Activated CD8-positive, alpha-beta memory T cell treated with anti-CD3 and anti-CD28 coated beads for 36 hours (primary cell): ENCODE results near the gene ADAM22. TPM values are rescaled to one million over a fixed set of nuclear protein-coding genes. Genes with fewer than 3 reads are reported as not detected.
"Not testable (repeated sequence)": the region's sequence is repeated elsewhere in the genome, so short reads cannot be mapped to it uniquely, and the experiment has no call there.

Source experiments
- CTCF ChIA-PET: fragments of 350-600 bp; sonication (Branson Sonifier 250); formaldehyde crosslinking; loops from one replicate; lab custom pipeline; 2021; ENCODE audit warnings: antibody characterized with exemption; lab: Charles Lee
- POLR2A ChIA-PET: fragments of 350-600 bp; sonication (Branson Sonifier 250); formaldehyde crosslinking; loops from one replicate; lab custom pipeline; 2021; ENCODE audit warnings: antibody characterized with exemption; lab: Charles Lee
- total RNA-seq, 2 experiments: library from RNA; stranded (reverse); gene quantifications; one replicate each; pipeline ENCODE4 v1.2.3, GENCODE V29; 2021

ADAM22 gene, protein sequence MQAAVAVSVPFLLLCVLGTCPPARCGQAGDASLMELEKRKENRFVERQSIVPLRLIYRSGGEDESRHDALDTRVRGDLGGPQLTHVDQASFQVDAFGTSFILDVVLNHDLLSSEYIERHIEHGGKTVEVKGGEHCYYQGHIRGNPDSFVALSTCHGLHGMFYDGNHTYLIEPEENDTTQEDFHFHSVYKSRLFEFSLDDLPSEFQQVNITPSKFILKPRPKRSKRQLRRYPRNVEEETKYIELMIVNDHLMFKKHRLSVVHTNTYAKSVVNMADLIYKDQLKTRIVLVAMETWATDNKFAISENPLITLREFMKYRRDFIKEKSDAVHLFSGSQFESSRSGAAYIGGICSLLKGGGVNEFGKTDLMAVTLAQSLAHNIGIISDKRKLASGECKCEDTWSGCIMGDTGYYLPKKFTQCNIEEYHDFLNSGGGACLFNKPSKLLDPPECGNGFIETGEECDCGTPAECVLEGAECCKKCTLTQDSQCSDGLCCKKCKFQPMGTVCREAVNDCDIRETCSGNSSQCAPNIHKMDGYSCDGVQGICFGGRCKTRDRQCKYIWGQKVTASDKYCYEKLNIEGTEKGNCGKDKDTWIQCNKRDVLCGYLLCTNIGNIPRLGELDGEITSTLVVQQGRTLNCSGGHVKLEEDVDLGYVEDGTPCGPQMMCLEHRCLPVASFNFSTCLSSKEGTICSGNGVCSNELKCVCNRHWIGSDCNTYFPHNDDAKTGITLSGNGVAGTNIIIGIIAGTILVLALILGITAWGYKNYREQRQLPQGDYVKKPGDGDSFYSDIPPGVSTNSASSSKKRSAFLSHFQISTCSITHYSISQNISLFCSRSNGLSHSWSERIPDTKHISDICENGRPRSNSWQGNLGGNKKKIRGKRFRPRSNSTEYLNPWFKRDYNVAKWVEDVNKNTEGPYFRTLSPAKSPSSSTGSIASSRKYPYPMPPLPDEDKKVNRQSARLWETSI
- 1 to 10 TPM; 4.8 to 6.0 TPM for total RNA-seq

DNA sequence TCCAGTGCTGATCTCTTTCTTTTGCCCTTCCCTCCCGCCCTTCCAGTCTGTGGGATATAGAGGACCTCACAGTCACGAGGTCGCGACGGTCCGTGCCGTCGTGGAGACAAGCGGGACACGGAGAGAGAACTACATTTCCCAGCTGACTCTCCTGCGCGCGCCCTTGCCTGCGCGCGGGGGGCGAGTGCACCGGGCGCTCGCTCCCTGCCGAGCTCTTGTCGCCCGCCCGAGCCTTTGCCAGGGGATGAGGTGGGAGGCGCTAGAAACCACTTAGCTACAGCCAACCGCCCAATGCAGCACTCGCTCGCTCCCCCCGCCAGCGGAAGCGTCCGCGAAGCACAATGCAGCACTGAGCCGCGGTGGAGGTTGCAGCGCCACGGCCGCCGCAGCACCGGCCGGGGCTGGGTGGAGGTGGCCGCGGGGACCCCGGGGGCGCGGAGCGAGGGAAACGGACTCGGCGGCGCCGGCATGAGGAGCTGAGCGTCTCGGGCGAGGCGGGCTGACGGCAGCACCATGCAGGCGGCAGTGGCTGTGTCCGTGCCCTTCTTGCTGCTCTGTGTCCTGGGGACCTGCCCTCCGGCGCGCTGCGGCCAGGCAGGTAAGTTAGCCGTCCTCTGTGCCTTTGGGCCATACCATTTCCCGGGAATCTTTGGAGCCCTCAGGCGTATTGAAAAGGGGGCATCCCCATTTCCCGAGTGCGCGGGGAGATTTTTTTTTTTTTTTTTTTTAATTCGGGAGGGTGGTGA lies at the start of gene ADAM22:
TSS of gene ADAM22 (plus strand) at position 299 of the 746 bp plus-strand sequence. CDS start at position 514, 215 bp downstream.
- ChIA-PET POLR2A (interaction anchor here (0.7 to 1.3 kb wide), 4 partner anchors 22 to 167 kb away, joined by 3 to 6 read pairs (median 4); partner anchors contain the start of genes DBF4 and SLC25A40), CTCF (interaction anchor here (0.9 to 1.4 kb wide), 5 partner anchors 9 to 283 kb away, joined by 3 to 5 read pairs (median 3); partner anchors contain the start of genes DBF4 and SLC25A40)

DNA sequence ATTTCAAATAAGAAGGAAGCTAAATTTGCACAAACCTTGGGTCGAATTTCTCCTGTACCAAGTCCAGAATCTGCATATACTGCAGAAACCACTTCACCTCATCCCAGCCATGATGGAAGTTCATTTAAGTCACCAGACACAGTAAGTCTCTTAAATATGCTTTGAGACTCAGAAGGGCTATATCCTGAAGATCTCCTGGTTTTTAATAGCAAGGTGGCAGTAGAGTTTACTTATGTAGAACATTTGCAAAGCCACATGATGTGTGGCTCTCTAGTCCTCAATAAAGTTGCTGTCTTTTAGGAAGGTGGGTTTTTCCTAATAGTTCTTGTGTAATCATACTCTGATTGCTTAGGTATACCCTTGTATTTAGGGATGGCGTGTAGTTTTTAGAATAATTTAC lies 49.0 kb upstream of the ADAM22 start:
- POLR2A ChIA-PET = no interaction called here
- CTCF ChIA-PET = no interaction called here

DNA sequence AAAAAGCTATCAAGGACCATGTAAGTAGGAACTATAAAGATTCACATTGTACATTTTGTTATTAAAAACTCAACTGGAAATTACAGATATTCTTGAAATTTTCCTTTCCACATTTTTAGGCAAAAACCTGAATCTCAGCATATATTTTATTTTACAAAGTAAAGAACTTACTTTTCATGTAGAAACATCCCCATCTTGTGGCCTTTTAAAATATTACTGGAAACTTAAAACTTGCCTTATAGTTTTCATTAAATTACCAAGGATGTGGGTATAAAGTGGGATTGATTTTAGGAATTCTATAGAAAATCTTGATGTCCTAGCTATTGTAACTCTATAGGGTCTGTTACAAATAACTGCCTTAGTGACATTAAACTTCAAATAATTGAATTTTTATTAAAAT lies 47.2 kb upstream of the ADAM22 start:
- ChIA-PET CTCF (interaction anchor here (0.8 to 1.2 kb wide), 3 partner anchors 89 to 326 kb away, joined by 4 to 6 read pairs (median 5); no protein-coding TSS in a partner anchor), POLR2A (no interaction called here)

DNA sequence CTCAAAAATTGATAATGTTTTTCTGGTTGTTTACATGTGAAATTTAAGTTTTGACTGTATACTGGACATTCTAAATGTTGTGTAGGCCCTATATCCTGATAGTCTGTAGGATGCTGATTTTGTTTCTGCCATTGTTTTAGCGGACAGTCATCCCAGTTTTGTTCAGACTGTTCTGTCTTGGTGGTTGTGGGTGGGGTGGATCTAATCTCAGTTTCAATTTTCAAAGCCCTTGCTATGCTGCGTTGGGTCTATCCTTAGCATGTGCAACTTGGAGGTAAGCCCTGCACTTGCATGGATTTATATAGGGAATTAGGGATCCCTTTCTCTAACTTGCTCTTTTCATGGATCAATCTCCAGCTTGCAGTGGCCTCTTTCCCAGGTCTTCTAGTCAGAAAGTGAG lies 38.7 kb upstream of the ADAM22 start:
- ChIA-PET POLR2A (no interaction called here), CTCF (no interaction called here)

DNA sequence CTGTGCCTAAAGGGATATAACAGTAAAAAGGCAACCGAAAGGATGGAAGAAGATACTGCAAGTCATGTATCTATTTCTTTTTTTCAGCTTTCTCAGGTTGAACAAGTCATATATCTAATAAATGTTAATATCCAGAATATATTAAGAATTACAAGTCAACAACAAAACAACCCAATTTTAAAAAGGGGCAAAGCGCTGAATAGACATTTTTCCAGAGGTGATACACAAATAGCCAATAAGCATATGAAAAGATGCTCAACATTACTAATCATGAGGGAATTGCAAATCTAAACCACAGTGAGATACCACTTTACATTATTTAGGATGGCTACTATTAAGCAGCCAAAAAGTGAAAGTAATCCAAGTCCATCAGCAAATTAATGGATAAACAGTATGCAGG lies 34.8 kb upstream of the ADAM22 start:
- ChIA-PET POLR2A (no interaction called here), CTCF (no interaction called here)

DNA sequence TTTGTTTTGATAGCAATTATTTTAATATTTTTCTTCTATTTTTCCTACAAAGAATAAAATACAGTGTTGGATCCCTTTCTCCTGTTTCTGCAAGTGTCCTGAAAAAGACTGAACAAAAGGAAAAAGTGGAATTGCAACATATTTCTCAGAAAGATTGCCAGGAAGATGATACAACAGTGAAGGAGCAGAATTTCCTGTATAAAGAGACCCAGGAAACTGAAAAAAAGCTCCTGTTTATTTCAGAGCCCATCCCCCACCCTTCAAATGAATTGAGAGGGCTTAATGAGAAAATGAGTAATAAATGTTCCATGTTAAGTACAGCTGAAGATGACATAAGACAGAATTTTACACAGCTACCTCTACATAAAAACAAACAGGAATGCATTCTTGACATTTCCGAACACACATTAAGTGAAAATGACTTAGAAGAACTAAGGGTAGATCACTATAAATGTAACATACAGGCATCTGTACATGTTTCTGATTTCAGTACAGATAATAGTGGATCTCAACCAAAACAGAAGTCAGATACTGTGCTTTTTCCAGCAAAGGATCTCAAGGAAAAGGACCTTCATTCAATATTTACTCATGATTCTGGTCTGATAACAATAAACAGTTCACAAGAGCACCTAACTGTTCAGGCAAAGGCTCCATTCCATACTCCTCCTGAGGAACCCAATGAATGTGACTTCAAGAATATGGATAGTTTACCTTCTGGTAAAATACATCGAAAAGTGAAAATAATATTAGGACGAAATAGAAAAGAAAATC lies 26.7 kb upstream of the ADAM22 start:
- CTCF ChIA-PET = not testable (repeated sequence)

DNA sequence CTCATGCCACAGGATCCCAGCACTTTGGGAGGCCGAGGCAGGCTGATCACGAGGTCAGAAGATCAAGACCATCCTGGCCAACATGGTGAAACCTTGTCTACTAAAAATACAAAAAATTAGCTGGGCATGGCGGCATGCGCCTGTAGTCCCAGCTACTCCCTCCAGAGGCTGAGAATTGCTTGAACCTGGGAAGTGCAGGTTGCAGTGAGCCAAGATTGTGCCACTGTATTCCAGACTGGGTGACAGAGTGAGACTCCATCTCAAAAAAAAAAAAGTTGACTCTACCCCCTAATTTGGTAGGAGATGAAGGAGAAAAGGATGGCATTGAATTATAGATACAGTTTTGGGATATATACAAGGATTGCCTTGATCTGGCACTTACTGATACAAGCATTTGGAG lies 25.2 kb upstream of the ADAM22 start:
- POLR2A ChIA-PET, CTCF ChIA-PET: not testable (repeated sequence)

More for the DNA sequence above, 26.7 kb upstream of the ADAM22 start:
- POLR2A ChIA-PET = not testable (repeated sequence)

DNA sequence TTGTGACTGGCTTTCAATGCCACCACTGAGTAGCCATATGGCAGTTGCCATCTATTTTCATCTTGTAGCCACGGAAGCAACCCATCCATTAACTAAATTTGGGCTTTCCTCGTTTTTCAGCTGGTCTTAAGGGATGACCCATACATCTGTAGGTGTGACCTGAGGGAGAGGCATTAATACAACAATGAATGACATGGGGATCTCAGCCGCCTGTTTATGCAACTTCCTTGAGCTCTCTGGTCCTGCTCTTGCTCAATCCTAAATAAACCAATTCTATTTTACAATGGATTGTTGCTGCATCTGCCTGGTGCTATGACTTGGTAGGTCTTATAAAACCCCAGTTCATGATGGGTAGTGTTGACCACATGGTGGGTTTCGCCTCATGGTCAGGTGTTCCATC lies 21.9 kb upstream of the ADAM22 start:
- ChIA-PET POLR2A (no interaction called here), CTCF (interaction anchor here (1.0 kb wide), 1 partner anchor 56 kb away, joined by 3 read pairs; no protein-coding TSS in a partner anchor)

DNA sequence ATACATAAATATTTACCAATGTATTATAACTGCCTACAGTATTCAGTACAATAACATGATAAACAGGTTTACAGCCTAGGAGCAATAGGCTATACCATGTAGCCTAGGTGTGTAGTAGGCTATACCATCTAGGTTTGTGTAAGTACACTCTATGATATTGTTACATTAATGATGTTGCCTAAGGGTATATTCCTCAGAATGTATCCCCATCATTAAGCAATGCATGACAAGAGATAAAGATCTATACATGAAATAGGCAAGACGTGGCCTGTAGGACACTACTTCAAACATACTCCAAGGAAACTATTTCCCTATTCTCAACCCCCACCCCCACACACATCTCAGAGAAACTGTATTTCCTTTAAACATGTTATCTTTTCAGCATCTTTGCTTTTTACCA lies 15.3 kb upstream of the ADAM22 start:
- ChIA-PET CTCF (no interaction called here), POLR2A (no interaction called here)

DNA sequence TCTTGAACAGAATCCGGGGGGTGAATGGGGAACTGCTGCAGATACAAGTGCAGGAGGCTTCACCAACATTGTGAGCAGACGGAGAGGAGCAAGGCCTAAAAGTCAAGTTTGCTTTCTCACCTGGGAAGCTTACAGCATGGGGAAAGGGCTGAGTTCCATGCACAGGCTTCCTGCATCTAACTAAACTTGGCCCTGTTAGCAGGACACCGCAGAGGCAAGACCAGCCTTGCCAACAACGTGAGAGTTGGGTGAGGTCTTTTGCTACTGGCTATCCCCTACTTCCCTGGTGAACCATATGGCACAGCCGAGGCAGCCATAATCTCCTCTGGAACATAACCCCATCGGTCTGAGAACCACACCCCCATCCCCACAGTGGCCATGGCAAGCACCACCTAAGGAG lies 14.2 kb upstream of the ADAM22 start:
- POLR2A ChIA-PET = no interaction called here
- CTCF ChIA-PET = no interaction called here

DNA sequence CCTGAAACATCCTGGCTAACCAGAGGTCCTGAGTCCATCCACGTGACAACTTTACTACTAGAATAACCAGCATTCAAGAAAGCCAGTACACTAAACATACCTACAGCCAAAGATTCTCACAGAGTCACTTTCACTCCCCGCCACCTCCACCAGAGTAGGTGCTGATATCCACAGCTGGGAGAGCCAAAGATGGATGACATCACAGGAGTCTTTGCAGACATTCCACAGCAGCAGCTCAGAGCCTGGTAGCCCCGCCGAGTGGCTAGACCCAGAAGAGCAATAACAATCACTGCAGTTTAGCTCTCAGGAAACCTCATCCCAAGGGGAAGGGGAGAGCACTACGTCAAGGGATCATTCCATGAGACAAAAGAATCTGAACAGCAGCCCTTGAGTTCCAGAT lies 13.5 kb upstream of the ADAM22 start:
- ChIA-PET POLR2A (no interaction called here), CTCF (no interaction called here)

DNA sequence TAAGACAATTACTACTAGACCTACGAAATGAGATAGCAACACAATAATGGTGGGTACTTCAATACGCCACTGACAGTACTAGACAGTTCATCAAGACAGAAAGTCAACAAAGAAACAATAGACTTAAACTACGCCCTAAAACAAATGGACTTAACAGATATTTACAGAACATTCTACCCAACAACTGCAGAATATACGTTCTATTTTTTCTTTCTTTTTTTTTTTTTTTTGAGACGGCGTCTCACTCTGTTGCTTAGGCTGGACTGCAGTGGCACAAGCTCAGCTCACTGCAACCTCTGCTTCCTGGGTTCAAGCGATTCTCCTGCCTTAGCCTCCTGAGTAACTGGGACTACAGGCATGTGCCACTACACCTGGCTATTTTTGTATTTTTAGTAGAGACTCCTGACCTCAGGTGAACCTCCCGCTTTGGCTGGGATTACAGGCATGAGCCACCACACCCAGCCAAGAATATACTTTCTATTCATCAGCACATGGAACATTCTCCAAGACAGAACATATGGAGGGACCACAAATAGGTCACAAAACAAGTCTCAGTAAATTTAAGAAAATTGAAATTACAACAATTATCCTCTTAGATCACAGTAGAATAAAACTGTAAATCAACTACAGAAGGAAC lies 11.2 kb upstream of the ADAM22 start:
- CTCF ChIA-PET, POLR2A ChIA-PET: not testable (repeated sequence)

DNA sequence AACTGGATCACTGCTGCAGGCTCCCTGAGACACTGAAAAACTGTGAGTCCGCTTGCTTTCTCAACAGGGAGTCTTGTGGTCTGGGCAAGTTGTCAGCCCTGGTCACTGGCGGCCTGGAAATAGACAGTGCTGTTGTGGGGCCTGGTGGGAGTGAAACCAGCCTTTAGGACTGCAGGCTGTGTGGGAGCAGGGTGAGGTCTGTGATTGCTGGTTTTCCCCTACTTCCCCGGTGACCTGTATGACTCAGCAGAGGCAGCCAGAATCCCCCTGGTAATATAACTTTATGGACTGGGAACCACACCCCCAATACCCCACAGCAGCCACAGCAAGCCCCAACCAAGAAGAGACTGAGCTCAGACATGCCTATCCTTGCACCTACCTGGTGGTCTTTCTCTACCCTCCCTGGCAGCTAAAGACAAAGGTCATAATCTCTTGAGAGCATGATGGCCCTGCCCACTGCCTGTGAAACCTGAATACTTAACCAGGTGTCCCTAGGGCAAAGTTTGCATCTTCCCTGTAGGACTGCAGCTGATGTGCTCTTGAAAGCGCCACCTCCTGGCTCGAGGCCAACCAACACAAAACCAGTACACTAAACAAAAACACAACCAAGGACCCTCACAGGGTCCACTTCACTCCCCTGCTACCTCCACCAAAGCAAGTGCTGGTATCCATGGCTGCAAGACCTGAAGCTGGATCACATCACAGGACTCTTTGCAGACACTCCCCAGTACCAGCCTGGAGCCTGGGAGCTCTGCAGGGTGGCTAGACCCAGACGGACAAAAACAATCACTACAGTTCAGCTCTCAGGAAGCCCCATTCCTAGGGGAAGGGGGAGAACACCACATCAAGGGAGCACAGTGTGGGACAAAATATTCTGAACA lies 7.2 kb upstream of the ADAM22 start:
- CTCF ChIA-PET = no interaction called here
- POLR2A ChIA-PET = no interaction called here

DNA sequence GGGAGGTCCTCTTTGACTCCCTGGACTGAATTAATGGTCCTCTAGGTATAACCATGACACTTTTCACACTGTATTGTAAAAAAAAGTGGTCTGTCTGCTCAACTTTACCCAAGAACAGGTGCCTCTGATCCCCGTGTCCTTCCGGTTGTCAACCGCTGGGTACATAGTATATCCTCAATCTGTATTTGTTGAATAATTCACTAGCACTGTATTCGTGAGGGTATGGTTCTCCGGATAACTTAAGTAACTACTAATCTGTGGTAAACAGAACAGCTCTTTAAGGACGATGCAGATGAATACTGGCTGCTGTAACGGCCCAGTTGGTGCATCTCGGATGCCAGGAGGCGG lies 472 bp upstream of the ADAM22 start:
- ChIA-PET POLR2A (interaction anchor here (1.2 to 1.3 kb wide), 2 partner anchors 57 to 168 kb away, joined by 3 to 5 read pairs; partner anchors contain the start of genes DBF4 and SLC25A40), CTCF (interaction anchor here (0.9 to 1.4 kb wide), 4 partner anchors 58 to 284 kb away, joined by 3 read pairs; partner anchors contain the start of genes DBF4 and SLC25A40)

DNA sequence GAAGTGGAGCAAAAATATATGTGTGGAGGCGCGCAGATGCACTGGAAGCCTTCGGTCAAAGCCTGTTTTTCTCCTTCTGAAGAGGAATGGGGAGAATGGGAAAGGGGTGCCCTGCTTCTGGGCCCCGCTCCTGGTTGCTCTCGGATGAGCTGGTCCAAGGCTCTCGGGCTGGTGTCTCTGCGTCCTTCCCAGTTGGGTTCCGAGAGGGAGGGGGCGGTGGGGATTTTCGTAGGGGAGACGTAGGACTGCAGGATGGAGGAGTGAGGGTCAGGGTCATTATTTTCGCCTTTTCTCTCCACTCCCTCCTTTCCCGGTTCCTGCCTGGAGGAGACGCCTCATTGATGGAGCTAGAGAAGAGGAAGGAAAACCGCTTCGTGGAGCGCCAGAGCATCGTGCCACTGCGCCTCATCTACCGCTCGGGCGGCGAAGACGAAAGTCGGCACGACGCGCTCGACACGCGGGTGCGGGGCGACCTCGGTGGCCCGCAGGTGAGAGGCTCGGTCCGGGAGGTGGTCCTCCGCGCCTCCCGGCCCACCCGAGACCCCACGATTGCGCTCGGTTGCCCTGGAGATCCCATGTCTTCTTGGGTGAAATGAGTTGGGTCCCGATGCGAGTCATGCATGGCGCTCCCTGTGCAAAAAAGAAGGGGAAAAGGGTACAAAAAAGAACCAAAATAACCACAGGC lies 790 bp downstream of the ADAM22 start:
- CTCF ChIA-PET = interaction anchor here (0.9 to 1.4 kb wide), 3 partner anchors 9 to 175 kb away, joined by 3 to 5 read pairs (median 3); no protein-coding TSS in a partner anchor
- POLR2A ChIA-PET = interaction anchor here (0.7 to 1.3 kb wide), 5 partner anchors 21 to 167 kb away, joined by 3 to 6 read pairs (median 4); partner anchors contain the start of genes DBF4 and SLC25A40

DNA sequence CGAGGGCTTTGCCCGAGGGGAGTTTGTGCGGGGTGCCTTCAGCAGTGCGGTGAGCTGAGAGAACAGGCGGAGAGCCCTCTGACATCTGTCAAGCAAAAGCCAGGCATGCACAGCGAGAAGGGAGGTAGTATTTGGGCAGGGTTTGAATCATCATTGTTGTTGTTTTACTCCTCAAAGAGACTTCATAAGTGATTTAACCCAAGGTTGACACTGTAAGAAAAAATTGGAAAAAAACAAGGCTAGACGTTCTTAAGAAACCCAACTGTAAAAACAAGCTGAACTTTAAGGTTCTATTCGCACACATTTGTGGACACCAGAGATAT lies 1.3 kb downstream of the ADAM22 start:
- ChIA-PET CTCF (interaction anchor here (0.9 kb wide), 1 partner anchor 10 kb away, joined by 5 read pairs; no protein-coding TSS in a partner anchor), POLR2A (interaction anchor here (1.0 kb wide), 1 partner anchor 166 kb away, joined by 3 read pairs; no protein-coding TSS in a partner anchor)
